ENCODE results near the gene OR4K1. TPM values are rescaled to one million over a fixed set of nuclear protein-coding genes. Genes with fewer than 3 reads are reported as not detected.
"Not testable (repeated sequence)": the region's sequence is repeated elsewhere in the genome, so short reads cannot be mapped to it uniquely, and the experiment has no call there.

Gene OR4K1
- total and polyA plus RNA-seq, 8 donors, result not detected

GRCh38 chr14:19941668-19942067 lies 11.0 kb downstream of the OR4K1 start:
- no peak for FAIRE-seq
- no peak for DNase-seq
- 58 to 73% methylated on average over 1 of the region's 1 CpG for WGBS, 2 donors
- Histone ChIP-seq H3K36me3 (no peaks in the 10 kb centered on the region), H3K4me3 (no peak overlapping the region), H3K27ac (no peak overlapping the region), H3K9me3 (no peaks in the 10 kb centered on the region), H3K4me1 (no peaks in the 10 kb centered on the region), H3K27me3 (no peaks in the 10 kb centered on the region)
- intact Hi-C loops (cut with DNase I), result no loop called here
- TF ChIP-seq, protein P1, sequence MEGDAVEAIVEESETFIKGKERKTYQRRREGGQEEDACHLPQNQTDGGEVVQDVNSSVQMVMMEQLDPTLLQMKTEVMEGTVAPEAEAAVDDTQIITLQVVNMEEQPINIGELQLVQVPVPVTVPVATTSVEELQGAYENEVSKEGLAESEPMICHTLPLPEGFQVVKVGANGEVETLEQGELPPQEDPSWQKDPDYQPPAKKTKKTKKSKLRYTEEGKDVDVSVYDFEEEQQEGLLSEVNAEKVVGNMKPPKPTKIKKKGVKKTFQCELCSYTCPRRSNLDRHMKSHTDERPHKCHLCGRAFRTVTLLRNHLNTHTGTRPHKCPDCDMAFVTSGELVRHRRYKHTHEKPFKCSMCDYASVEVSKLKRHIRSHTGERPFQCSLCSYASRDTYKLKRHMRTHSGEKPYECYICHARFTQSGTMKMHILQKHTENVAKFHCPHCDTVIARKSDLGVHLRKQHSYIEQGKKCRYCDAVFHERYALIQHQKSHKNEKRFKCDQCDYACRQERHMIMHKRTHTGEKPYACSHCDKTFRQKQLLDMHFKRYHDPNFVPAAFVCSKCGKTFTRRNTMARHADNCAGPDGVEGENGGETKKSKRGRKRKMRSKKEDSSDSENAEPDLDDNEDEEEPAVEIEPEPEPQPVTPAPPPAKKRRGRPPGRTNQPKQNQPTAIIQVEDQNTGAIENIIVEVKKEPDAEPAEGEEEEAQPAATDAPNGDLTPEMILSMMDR (IDR thresholded peaks at IDR 0.05), result no peak
- no peak for ATAC-seq

GRCh38 chr14:19947413-19948090 lies 16.8 kb downstream of the OR4K1 start:
- TF ChIP-seq, protein P1 (IDR thresholded peaks at IDR 0.05), result no peak
- no peak for FAIRE-seq
- Histone ChIP-seq H3K4me1 (no peaks in the 10 kb centered on the region), H3K36me3 (no peaks in the 10 kb centered on the region), H3K9me3 (no peaks in the 10 kb centered on the region), H3K4me3 (no peak overlapping the region), H3K27me3 (no peaks in the 10 kb centered on the region), H3K27ac (no peak overlapping the region)
- no peak for DNase-seq
- 61 to 67% methylated on average over 3 of the region's 3 CpGs for WGBS, 2 donors
- ATAC-seq, result no peak
- intact Hi-C loops (cut with DNase I), result no loop called here

GRCh38 chr14:19949218-19949617 lies 18.5 kb downstream of the OR4K1 start:
- no peak for ATAC-seq
- TF ChIP-seq, protein P1 (IDR thresholded peaks at IDR 0.05), result no peak
- Histone ChIP-seq H3K27ac (no peak overlapping the region), H3K27me3 (no peaks in the 10 kb centered on the region), H3K4me3 (no peak overlapping the region), H3K9me3 (no peaks in the 10 kb centered on the region), H3K4me1 (no peaks in the 10 kb centered on the region), H3K36me3 (no peaks in the 10 kb centered on the region)
- no peak for FAIRE-seq
- DNase-seq, result no peak
- 51 to 57% methylated on average over 2 of the region's 2 CpGs for WGBS, 2 donors
- intact Hi-C loops (cut with DNase I), result no loop called here

- H3K4me3 ChIP-seq; H3K27ac ChIP-seq; intact Hi-C loops (cut with DNase I); H3K4me1 ChIP-seq; H3K9me3 ChIP-seq; H3K27me3 ChIP-seq; H3K36me3 ChIP-seq; DNase-seq; FAIRE-seq; ATAC-seq: not testable (repeated sequence)
- WGBS, 2 donors, result 66 to 68% methylated on average over 2 of the region's 2 CpGs
These were observed 39.0 kb downstream of the OR4K1 start for GRCh38 chr14:19969735-19970134.

- WGBS, 2 donors, result 43 to 68% methylated on average over 1 of the region's 1 CpG
- ATAC-seq, result no peak
- no peaks in the 10 kb centered on the region for H3K9me3 ChIP-seq
These were observed 44.1 kb downstream of the OR4K1 start for GRCh38 chr14:19974844-19975243.

More at GRCh38 chr14:19974844-19975243, 44.1 kb downstream of the OR4K1 start:
- intact Hi-C loops (cut with DNase I), result no loop called here
- FAIRE-seq, result no peak
- no peak overlapping the region for H3K4me3 ChIP-seq
- H3K27me3 ChIP-seq, result no peaks in the 10 kb centered on the region
- H3K27ac ChIP-seq, result no peak overlapping the region
- no peaks in the 10 kb centered on the region for H3K4me1 ChIP-seq
- DNase-seq, result no peak
- H3K36me3 ChIP-seq, result no peaks in the 10 kb centered on the region
- TF ChIP-seq, protein P1 (IDR thresholded peaks at IDR 0.05), result no peak
